Measurements from ENCODE around the gene ZP2.

The ZP2 gene

GRCh38 chr16:21150375-21151001, 60.9 kb downstream of the ZP2 start, which contains the start of gene DNAH3 (continued):
- TF ChIP-seq ZIC2 (tag by site-specific recombination; IDR thresholded peaks at IDR 0.05): peak; percentile 42; the same call in 1 of the 2 replicates

Data from HEK293 (cell line).